HCT116 (cell line): ENCODE data around the gene PAEP.

Source experiments
- EZH2 ChIP-seq: fragments of 200-600 bp; sonication (generic); IDR thresholded peaks from 2 replicates; pipeline ENCODE4 v1.6.1; 2017; ENCODE audit warnings: antibody characterized with exemption, mixed run types
- EZH2phosphoT487 ChIP-seq: fragments of 200-600 bp; IDR thresholded peaks from 2 replicates; pipeline ENCODE4 v1.6.1; 2018; ENCODE audit warnings: antibody characterized with exemption, borderline replicate concordance
- POLR2A ChIP-seq: IDR thresholded peaks from 2 replicates; pipeline ENCODE4 v1.7.0; 2011; ENCODE audit warnings: borderline replicate concordance; ENCODE audit not compliant: insufficient read depth, insufficient read length; ENCODE audit errors: extremely low read depth
- POLR2AphosphoS5 ChIP-seq: IDR thresholded peaks from 2 replicates; pipeline ENCODE4 v1.6.1; 2011; ENCODE audit warnings: mild to moderate bottlenecking, low read depth, low read length, moderate library complexity
- SIN3A ChIP-seq: IDR thresholded peaks from 2 replicates; pipeline ENCODE4 v1.6.1; 2012; ENCODE audit warnings: low read depth
- SRF ChIP-seq: IDR thresholded peaks from 2 replicates; pipeline ENCODE4 v1.6.1; 2012; ENCODE audit warnings: low read depth
- YY1 ChIP-seq: IDR thresholded peaks from 2 replicates; pipeline ENCODE4 v1.6.1; 2011; ENCODE audit warnings: low read length, low read depth, moderate library complexity, mild to moderate bottlenecking; ENCODE audit not compliant: insufficient replicate concordance; ENCODE audit errors: extremely low read depth
- TF ChIP-seq, protein P1 (sequence below), 3 experiments: fragments of 200-600 bp in 1 of 3; sonication (generic) in 1 of 3; IDR thresholded peaks in 2 of 3; conservative IDR thresholded peaks in 1 of 3; 2 replicates each; pipeline ENCODE4 v1.5.1; 2012 to 2017; ENCODE audit warnings: low read depth in 2 of 3, low read length in 2 of 3, antibody characterized with exemption in 1 of 3, borderline replicate concordance in 1 of 3, control low read depth in 1 of 3, mild to moderate bottlenecking in 1 of 3, mixed read lengths in 1 of 3, mixed run types in 1 of 3, moderate library complexity in 1 of 3; ENCODE audit not compliant: insufficient read depth in 1 of 3
- TF ChIP-seq, protein P2 (sequence below): IDR thresholded peaks from 2 replicates; pipeline ENCODE4 v1.6.1; 2012; ENCODE audit warnings: low read depth

DNA sequence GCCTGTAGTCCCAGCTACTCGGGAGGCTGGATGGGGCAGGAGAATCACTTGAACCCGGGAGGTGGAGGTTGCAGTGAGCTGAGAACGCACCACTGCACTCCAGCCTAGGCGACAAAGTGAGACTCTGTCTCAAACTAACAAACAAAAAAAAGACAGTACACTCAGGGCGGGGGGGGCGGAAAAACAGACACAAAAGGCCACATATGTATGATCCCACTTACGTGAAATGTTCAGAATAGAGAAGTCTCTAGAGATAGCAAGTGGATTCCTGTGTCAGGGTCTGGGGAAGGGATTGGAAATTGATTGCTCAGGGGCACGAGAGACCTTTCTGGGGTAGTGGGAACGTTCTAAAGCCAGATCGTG is 49.3 kb upstream of the PAEP start:
- TF ChIP-seq, protein P1, sequence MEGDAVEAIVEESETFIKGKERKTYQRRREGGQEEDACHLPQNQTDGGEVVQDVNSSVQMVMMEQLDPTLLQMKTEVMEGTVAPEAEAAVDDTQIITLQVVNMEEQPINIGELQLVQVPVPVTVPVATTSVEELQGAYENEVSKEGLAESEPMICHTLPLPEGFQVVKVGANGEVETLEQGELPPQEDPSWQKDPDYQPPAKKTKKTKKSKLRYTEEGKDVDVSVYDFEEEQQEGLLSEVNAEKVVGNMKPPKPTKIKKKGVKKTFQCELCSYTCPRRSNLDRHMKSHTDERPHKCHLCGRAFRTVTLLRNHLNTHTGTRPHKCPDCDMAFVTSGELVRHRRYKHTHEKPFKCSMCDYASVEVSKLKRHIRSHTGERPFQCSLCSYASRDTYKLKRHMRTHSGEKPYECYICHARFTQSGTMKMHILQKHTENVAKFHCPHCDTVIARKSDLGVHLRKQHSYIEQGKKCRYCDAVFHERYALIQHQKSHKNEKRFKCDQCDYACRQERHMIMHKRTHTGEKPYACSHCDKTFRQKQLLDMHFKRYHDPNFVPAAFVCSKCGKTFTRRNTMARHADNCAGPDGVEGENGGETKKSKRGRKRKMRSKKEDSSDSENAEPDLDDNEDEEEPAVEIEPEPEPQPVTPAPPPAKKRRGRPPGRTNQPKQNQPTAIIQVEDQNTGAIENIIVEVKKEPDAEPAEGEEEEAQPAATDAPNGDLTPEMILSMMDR (IDR thresholded peaks at IDR 0.05 in 2 of 3, conservative IDR thresholded peaks at IDR 0.05 in 1 of 3; ENCODE audit: borderline replicate concordance in 1 of 3, insufficient read depth in 1 of 3, low read depth in 2 of 3, low read length in 2 of 3): no peak
- TF ChIP-seq YY1 (no peak), POLR2AphosphoS5 (no peak), SRF (no peak), POLR2A (no peak), EZH2 (no peak), EZH2phosphoT487 (no peak), SIN3A (no peak)
- TF ChIP-seq, protein P2, sequence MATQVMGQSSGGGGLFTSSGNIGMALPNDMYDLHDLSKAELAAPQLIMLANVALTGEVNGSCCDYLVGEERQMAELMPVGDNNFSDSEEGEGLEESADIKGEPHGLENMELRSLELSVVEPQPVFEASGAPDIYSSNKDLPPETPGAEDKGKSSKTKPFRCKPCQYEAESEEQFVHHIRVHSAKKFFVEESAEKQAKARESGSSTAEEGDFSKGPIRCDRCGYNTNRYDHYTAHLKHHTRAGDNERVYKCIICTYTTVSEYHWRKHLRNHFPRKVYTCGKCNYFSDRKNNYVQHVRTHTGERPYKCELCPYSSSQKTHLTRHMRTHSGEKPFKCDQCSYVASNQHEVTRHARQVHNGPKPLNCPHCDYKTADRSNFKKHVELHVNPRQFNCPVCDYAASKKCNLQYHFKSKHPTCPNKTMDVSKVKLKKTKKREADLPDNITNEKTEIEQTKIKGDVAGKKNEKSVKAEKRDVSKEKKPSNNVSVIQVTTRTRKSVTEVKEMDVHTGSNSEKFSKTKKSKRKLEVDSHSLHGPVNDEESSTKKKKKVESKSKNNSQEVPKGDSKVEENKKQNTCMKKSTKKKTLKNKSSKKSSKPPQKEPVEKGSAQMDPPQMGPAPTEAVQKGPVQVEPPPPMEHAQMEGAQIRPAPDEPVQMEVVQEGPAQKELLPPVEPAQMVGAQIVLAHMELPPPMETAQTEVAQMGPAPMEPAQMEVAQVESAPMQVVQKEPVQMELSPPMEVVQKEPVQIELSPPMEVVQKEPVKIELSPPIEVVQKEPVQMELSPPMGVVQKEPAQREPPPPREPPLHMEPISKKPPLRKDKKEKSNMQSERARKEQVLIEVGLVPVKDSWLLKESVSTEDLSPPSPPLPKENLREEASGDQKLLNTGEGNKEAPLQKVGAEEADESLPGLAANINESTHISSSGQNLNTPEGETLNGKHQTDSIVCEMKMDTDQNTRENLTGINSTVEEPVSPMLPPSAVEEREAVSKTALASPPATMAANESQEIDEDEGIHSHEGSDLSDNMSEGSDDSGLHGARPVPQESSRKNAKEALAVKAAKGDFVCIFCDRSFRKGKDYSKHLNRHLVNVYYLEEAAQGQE: no peak
